BLaER1 treated with 17β-estradiol and CSF1 and Interleukin-3, amounts not matched to agents 10 nM and 100 nM (cell line): ENCODE measurements around the gene KIF21A.
"Not testable (repeated sequence)": the region's sequence is repeated elsewhere in the genome, so short reads cannot be mapped to it uniquely, and the experiment has no call there.

ENCODE experiments used
- H3K27ac ChIP-seq, 11 experiments: shearing (Covaris generic); formaldehyde crosslinking; 2 replicates each; pipeline ENCODE4 v1.8.1; 2022
- H3K27me3 ChIP-seq, 11 experiments: shearing (Covaris generic); formaldehyde crosslinking; 2 replicates each; pipeline ENCODE4 v1.8.1; 2022
- H3K36me3 ChIP-seq, 11 experiments: shearing (Covaris generic); formaldehyde crosslinking; 2 replicates each; pipeline ENCODE4 v1.8.1; 2022
- H3K4me1 ChIP-seq, 10 experiments: shearing (Covaris generic); formaldehyde crosslinking; 2 replicates each; pipeline ENCODE4 v1.8.1; 2022
- H3K4me2 ChIP-seq, 11 experiments: shearing (Covaris generic); formaldehyde crosslinking; 2 replicates each; pipeline ENCODE4 v1.8.1; 2022
- H3K4me3 ChIP-seq, 10 experiments: shearing (Covaris generic); formaldehyde crosslinking; 2 replicates each; pipeline ENCODE4 v1.8.1; 2022
- H3K9ac ChIP-seq, 11 experiments: shearing (Covaris generic); formaldehyde crosslinking; 2 replicates each; pipeline ENCODE4 v1.8.1; 2022
- H3K9me3 ChIP-seq, 11 experiments: shearing (Covaris generic); formaldehyde crosslinking; replicated peaks in 1 of 11; 2 replicates each; pipeline ENCODE4 v1.8.1; 2022
- H4K20me1 ChIP-seq, 11 experiments: shearing (Covaris generic); formaldehyde crosslinking; 2 replicates each; pipeline ENCODE4 v1.8.1; 2022
- Cebpa-rat ChIP-seq, 11 experiments: shearing (Covaris generic); IDR thresholded peaks; 2 replicates each; pipeline ENCODE4 v1.8.1; 2022

The KIF21A gene

DNA sequence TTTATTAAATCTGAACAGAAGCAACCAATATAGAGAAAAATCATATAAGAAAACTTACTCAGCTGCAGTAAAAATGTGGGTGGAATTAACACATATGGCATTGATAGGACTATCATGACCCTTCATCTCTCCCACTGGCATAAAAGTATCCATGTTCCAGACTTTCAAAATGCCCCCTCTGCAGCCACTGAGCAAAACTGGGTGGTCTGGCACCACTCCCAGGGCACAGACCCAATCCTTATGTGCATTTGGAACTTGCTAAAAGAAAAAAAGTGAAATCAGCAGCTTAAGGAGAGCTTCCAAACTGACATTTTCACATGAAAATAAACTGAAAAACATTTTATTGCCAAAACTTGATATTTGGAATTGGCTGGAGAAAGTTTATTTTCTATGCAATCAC lies 141.5 kb downstream of the KIF21A start:
- Histone ChIP-seq H4K20me1 (no peaks in the 10 kb centered on the region), H3K27ac (no peak overlapping the region), H3K9me3 (no peaks in the 10 kb centered on the region), H3K4me2 (no peak overlapping the region), H3K27me3 (no peaks in the 10 kb centered on the region), H3K4me3 (no peak overlapping the region), H3K36me3 (no peaks in the 10 kb centered on the region), H3K4me1 (peaks cover 0 to 10% (median 0%) of the 10 kb centered on the region in 10 experiments; a peak in 2 of 20 replicates), H3K9ac (no peak overlapping the region)
- TF ChIP-seq Cebpa-rat (IDR thresholded peaks at IDR 0.05): no peak

DNA sequence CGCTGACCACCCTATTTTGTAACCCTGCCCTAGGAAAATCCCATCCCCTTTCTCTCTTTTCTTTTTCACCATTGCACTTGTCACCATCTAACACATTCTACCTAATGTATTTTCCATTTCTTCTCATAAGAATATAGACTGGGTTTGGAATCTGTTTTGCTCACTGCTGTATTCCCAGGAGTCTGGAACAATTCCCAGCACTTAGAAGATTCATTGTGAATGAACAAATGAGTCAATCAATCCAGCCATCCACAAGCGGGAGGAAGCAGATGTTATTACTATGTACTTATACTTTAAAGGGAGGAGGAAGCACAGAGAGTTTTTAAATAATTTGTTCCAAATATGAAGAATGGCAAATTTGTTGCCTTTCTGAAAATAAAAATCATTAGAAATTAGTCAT lies 142.1 kb downstream of the KIF21A start:
- no peak overlapping the region for H3K4me2 ChIP-seq
- peaks cover 0 to 10% (median 0%) of the 10 kb centered on the region in 10 experiments; a peak in 2 of 20 replicates for H3K4me1 ChIP-seq
- no peaks in the 10 kb centered on the region for H3K36me3 ChIP-seq
- no peaks in the 10 kb centered on the region for H4K20me1 ChIP-seq
- H3K9me3 ChIP-seq: no peaks in the 10 kb centered on the region
- no peak overlapping the region for H3K9ac ChIP-seq
- no peak for TF ChIP-seq Cebpa-rat (IDR thresholded peaks at IDR 0.05)
- no peaks in the 10 kb centered on the region for H3K27me3 ChIP-seq
- H3K27ac ChIP-seq: no peak overlapping the region
- H3K4me3 ChIP-seq: no peak overlapping the region

DNA sequence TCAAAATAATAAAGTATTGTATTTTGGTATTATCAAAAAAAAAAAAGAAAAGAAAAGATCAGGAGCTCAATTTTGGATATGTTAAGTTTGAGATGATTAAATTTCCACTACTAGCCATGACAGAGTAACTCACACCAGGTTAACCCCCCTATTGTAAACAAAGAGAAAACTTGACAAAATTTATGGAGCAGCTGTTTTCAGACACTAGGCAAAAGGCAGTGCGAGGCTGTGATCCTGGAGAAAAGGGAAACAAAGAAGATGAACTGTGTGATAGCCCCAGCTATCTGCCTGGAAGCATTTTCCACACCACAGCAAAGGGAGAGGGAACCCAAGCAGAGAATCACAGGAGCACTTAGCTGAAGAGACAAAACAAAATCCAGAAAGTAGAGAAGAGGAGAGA lies 145.0 kb downstream of the KIF21A start:
- Histone ChIP-seq H3K36me3 (no peaks in the 10 kb centered on the region), H3K4me3 (no peak overlapping the region), H4K20me1 (no peaks in the 10 kb centered on the region), H3K27me3 (no peaks in the 10 kb centered on the region), H3K9me3 (no peaks in the 10 kb centered on the region), H3K4me1 (peaks cover 0 to 10% (median 0%) of the 10 kb centered on the region in 10 experiments; a peak in 2 of 20 replicates), H3K9ac (no peak overlapping the region), H3K27ac (no peak overlapping the region), H3K4me2 (no peak overlapping the region)
- TF ChIP-seq Cebpa-rat (IDR thresholded peaks at IDR 0.05): no peak

DNA sequence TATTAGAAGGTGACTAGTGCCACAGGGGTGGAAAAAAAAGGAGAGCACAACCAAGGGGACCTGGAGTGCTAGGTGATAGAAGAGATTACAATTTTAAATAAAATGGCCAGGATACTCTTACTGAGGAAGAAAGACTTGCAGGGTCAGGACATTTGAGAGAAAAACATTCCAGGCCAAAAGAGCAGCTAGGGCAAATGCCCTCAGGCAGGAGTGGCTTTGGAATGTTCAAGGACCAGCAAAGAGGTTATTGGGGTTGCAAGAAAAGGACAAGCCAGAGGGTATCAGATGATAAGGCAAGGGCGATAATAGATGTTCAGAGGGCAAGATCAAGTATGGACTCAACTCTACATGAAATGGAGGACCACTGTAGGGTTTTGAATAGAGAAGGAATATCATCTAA lies 146.4 kb downstream of the KIF21A start:
- no peaks in the 10 kb centered on the region for H4K20me1 ChIP-seq
- no peak overlapping the region for H3K9ac ChIP-seq
- no peaks in the 10 kb centered on the region for H3K36me3 ChIP-seq
- no peak for TF ChIP-seq Cebpa-rat (IDR thresholded peaks at IDR 0.05)
- H3K4me1 ChIP-seq: peaks cover 0 to 10% (median 0%) of the 10 kb centered on the region in 10 experiments; a peak in 2 of 20 replicates
- H3K4me3 ChIP-seq: no peak overlapping the region
- no peak overlapping the region for H3K27ac ChIP-seq
- no peak overlapping the region for H3K4me2 ChIP-seq
- H3K27me3 ChIP-seq: no peaks in the 10 kb centered on the region
- H3K9me3 ChIP-seq: no peaks in the 10 kb centered on the region

DNA sequence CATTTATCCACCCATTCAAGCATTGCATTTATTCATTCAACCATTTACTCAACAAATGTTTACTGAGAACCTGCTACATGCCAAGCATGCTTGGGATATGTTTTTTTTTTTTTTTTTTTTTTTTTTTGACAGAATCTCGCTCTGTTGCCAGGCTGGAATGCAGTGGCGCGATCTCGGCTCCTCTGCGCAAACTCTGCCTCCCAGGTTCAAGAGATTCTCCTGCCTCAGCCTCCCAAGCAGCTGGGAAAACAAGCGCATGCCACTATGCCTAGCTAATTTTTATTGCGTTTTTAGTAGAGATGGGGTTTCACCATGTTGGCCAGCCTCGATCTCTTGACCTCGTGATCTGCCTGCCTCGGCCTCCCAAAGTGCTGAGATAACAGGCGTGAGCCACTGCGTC lies 147.3 kb downstream of the KIF21A start:
- peaks cover 0 to 10% (median 0%) of the 10 kb centered on the region in 10 experiments; a peak in 2 of 20 replicates for H3K4me1 ChIP-seq
- not testable (repeated sequence) for H3K36me3 ChIP-seq, H3K4me2 ChIP-seq, H3K27me3 ChIP-seq, H3K4me3 ChIP-seq, H3K27ac ChIP-seq, H4K20me1 ChIP-seq, H3K9me3 ChIP-seq, H3K9ac ChIP-seq

DNA sequence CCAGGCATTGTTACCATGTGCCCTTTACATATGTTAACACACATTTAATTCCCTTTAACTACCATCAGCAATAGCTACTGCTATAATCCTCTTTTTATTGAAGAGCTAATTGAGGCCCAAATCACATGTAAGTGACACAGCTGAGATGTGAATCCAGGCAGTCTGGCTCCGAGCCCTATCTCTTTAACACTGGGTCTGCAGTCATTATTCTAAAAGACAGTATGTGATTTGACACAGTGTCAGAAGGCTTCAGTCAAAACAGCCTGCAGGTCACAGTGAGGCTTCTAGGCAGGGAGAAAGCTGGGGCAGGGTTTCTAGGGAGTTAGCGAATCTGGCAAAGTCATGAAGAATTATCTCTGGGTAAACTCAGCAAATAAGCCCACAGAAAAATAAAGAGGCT lies 148.2 kb downstream of the KIF21A start:
- H3K27me3 ChIP-seq: no peaks in the 10 kb centered on the region
- no peak overlapping the region for H3K9ac ChIP-seq
- H3K9me3 ChIP-seq: no peaks in the 10 kb centered on the region
- no peak overlapping the region for H3K4me2 ChIP-seq
- H3K27ac ChIP-seq: no peak overlapping the region
- H3K4me1 ChIP-seq: peaks cover 0 to 5% (median 0%) of the 10 kb centered on the region in 10 experiments; a peak in 2 of 20 replicates
- H4K20me1 ChIP-seq: no peaks in the 10 kb centered on the region
- no peak overlapping the region for H3K4me3 ChIP-seq
- H3K36me3 ChIP-seq: no peaks in the 10 kb centered on the region
- TF ChIP-seq Cebpa-rat (IDR thresholded peaks at IDR 0.05): no peak

DNA sequence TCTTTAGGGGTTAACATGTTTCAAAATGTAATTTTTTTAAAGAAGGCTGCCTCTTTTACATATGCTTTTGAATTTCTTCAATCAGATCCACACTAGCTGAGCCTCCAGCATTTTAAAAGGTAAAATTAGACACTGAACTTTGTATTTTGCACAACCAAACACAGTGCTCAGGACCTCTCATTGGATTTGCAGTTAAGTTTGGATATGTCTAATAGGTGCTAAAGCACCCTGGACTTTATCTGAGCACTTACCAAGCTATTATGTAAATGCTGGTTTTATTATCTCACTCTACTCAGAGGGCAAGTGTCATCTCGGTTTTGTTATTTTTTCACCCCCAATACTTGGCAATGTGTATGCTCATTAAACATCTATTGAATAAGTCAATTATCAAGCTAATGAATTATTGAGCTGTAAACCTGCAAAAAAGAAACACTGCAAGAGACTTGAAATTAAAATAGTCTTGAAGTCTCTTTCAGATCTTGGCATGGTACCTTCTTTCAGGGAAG lies 150.7 kb downstream of the KIF21A start:
- H4K20me1 ChIP-seq: no peaks in the 10 kb centered on the region
- H3K36me3 ChIP-seq: no peaks in the 10 kb centered on the region
- no peak overlapping the region for H3K4me2 ChIP-seq
- no peaks in the 10 kb centered on the region for H3K27me3 ChIP-seq
- no peak for TF ChIP-seq Cebpa-rat (IDR thresholded peaks at IDR 0.05)
- no peaks in the 10 kb centered on the region for H3K9me3 ChIP-seq
- H3K27ac ChIP-seq: no peak overlapping the region
- H3K9ac ChIP-seq: no peak overlapping the region
- peaks cover 0 to 10% (median 4%) of the 10 kb centered on the region in 10 experiments; a peak in 8 of 20 replicates for H3K4me1 ChIP-seq
- no peak overlapping the region for H3K4me3 ChIP-seq

DNA sequence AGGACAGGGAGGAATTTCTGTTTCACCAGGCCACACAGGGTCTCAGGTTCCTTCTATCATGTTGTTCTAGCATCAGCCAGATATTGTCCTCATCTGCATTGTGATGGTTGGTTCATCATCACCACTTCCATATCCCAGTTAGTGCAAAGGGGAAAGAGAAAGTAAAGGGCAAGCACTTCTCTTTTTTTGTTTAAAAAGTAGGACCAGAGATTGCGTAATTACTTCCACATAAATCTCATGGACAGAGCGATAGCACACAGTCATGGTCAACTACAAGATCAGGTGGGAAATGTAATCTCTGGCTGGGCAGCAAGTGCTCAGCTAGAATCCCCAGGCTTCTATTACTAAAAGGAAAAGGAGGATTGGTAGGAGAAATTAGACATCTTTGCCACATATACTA lies 155.1 kb downstream of the KIF21A start:
- H3K4me2 ChIP-seq: peak overlapping the region in 5 of 11 experiments; percentile 16 to 50 (median 38); a peak in 11 of 22 replicates

DNA sequence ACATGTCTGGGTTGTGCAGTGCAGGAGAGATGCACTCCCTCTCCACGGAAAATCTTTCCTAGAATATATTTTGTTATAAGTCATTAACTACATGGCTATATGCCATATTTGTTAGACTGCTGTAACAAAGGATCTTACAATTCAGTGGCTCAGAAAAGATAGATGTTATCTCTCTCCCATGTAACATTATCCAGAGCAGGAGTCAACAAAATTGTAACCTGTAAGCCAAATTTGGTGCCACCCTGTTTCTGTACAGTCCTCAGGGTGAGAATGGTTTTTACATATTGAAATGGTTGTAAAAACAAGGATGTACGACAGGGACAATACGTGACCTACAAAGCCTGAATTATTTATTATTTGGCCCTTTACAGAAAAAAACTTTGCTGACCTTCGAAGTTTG lies 155.5 kb downstream of the KIF21A start:
- H3K36me3 ChIP-seq: no peaks in the 10 kb centered on the region
- H3K4me2 ChIP-seq: peak overlapping the region in 5 of 11 experiments; percentile 16 to 50 (median 38); a peak in 10 of 22 replicates
- H3K9me3 ChIP-seq: no peaks in the 10 kb centered on the region
- H3K27me3 ChIP-seq: no peaks in the 10 kb centered on the region
- peaks cover 0 to 12% (median 4%) of the 10 kb centered on the region in 10 experiments; a peak in 8 of 20 replicates for H3K4me1 ChIP-seq
- H3K27ac ChIP-seq: no peak overlapping the region
- no peak overlapping the region for H3K4me3 ChIP-seq
- no peak overlapping the region for H3K9ac ChIP-seq
- H4K20me1 ChIP-seq: no peaks in the 10 kb centered on the region
- no peak for TF ChIP-seq Cebpa-rat (IDR thresholded peaks at IDR 0.05)

More for the DNA sequence above, 155.1 kb downstream of the KIF21A start:
- H3K36me3 ChIP-seq: no peaks in the 10 kb centered on the region
- TF ChIP-seq Cebpa-rat (IDR thresholded peaks at IDR 0.05): peak; percentile 45 to 97 (median 87); a peak in 20 of 22 replicates
- H3K9ac ChIP-seq: no peak overlapping the region
- no peak overlapping the region for H3K4me3 ChIP-seq
- H4K20me1 ChIP-seq: no peaks in the 10 kb centered on the region
- no peaks in the 10 kb centered on the region for H3K9me3 ChIP-seq
- H3K27me3 ChIP-seq: no peaks in the 10 kb centered on the region
- no peak overlapping the region for H3K27ac ChIP-seq
- H3K4me1 ChIP-seq: peaks cover 0 to 12% (median 4%) of the 10 kb centered on the region in 10 experiments; a peak in 8 of 20 replicates

DNA sequence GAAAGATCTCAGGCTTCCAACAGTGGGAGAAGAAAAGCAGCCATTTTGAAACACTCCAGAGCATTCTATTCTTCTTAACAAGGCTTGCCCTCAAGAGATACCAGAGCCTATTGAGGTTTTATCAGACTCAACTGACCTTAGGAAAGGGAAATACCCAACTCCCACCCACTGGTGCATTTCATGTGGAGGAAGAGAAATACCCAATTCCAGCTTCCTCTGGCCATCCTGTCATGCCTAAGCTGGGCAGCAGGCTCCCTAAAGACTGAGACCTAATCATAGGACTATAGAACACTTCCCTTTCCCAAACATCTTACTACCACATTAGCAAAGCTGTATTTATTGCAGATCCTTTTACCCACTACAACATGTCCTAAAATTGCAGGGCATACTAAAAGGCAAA lies 164.5 kb downstream of the KIF21A start:
- Histone ChIP-seq H3K36me3 (no peaks in the 10 kb centered on the region), H3K27ac (no peak overlapping the region), H3K9ac (no peak overlapping the region), H3K4me3 (no peak overlapping the region), H4K20me1 (no peaks in the 10 kb centered on the region), H3K27me3 (no peaks in the 10 kb centered on the region), H3K9me3 (no peaks in the 10 kb centered on the region), H3K4me1 (0 out of 20 replicates have a peak, but pooled peaks cover 0 to 6% (median 0%) of the 10 kb centered on the region in 10 experiments), H3K4me2 (no peak overlapping the region)
- no peak for TF ChIP-seq Cebpa-rat (IDR thresholded peaks at IDR 0.05)
